Right lung (tissue), 5 donors: ENCODE measurements around the gene DEDD. TPM values are rescaled to one million over a fixed set of nuclear protein-coding genes. Genes with fewer than 3 reads are reported as not detected.
A peak's percentile ranks its signal among the peaks of the same experiment; 100 is the strongest.
"Not testable (repeated sequence)": the region's sequence is repeated elsewhere in the genome, so short reads cannot be mapped to it uniquely, and the experiment has no call there.

Experiments used
- DNase-seq, 2 donors: peaks; one replicate each; pipeline ENCODE4 v3.0.0-alpha.2; 2013
- polyA plus RNA-seq, 5 donors: library from polyadenylated mRNA; unstranded; fragments of 120-200 nt; gene quantifications; one replicate each; pipeline versions ENCODE4 v1.2.1 to v1.2.3, GENCODE V29; 2013; ENCODE audit warnings: inconsistent platforms in 1 of 5, low replicate concordance in 1 of 5; ENCODE audit not compliant: insufficient read length in 5 of 5, insufficient read depth in 1 of 5

DEDD gene
- polyA plus RNA-seq, 5 donors, result 49.2 to 56.6 (median 50.4) TPM

DNA sequence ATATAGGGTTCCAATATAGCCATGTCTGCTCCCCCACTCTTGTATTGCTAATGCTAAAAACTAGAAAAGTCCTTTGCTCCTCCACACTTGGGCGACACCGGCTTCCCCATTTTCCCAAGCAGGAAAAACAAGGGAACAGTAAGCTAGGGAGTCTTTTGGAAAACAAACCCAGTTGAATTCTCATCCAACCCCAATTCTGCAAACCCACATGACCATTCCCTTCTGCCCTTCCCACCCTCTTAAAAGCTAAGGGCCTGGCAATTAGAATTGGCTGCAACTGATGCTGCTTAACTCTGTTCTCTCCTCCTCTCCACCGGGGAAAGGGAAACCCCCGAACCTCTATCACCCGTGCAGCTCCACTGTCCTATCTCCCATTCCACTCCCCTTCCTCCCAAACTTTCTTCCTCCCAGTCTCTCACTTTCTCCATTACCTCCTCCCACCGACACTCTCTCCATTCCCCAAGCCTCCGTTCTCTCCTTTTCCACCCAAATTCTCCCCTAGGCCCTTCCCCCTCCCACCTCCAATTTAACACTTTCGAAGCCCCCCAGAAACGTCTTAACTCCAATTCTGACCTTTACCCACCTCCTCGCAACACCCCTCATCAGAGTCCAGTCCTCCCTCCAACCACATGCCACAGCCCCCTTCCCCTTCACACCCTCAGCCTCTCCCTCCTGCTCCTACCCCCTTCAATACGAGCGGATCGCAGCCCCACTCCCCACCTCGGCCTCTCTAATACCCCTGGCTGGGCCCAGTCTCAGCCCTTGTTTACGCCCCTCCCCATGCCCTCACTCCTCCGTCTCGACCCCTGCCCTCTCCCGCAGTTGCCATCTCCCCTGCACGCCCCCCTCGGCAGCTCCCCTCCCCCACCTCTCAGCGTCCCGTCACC lies 701 bp downstream of the DEDD start:
- DNase-seq, result peak in 1 of 2 donors; percentile 36

DNA sequence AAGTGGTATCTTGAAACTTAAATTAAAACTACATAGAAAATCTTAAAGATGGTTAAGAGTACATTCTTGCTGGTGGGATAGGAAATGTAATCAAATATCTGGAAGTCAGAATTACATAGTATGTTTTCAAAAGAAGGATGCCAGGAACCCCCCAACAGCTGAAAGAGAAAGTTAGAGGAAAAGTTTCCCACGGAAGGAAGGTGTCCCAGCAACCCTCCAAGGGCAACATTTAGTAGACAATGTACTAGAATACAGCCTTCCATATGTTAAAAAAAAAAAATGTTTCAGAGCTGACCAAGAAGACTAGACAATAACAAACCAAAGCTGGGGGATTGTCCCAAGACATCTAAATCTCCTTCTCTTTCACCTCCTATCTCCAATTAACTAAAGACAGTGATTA lies 2.2 kb downstream of the DEDD start:
- DNase-seq, result no peak

DNA sequence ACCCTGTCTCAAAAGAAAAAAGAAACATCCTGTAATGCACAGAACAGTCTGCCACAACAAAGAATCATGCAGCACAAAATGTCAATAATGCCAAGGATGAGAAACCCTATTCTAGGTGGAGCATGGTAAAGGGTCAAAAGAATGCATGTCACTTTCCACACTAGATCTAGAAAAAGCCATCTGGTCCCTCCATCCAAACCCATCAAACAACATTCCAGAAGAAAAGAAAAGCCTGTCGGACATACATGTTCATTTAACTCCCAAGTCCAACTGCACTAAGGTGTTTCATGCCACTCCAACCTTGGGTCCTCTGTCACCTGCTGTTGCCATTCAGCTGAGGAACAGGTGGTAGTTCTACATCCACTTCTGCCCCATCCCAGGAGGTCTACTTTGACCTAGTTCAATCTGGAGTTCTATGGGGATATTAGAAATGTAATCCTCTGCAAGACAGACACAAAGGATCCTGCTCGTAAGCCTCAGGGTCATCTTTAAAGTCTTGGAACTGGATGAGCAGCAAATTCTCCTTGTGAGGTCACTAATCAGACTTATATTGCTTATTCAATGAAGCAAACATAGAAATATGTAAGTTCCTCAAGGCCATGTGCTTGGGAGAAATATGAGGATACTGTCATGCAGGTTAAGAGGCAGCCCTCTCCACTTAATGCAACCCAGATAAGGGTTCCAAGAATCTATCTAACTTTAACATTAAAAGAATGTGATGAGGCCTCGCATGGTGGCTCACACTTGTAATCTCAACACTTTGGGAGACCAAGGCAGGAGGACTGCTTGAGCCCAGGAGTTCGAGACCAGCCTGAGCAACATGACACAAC lies 3.7 kb downstream of the DEDD start:
- no peak for DNase-seq

DNA sequence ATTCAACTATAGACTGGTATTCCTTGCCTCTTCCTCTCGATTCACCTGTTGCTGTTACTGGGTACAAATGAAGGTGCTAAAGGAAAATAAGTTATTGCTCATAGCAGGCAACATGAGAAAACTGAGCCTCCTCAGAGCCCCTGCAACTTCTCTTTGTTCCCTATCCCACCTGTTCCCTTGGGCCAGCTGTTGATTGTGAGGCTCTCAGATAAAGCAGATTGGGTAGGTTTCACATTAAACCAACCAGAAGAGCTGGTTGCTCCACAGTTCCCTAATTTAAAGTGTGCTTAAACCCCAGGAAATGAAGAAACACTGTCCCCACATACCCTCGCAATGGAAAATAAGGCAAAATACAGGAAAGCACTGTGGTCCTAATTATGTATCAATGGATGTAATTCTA lies 4.8 kb downstream of the DEDD start:
- DNase-seq, result no peak

DNA sequence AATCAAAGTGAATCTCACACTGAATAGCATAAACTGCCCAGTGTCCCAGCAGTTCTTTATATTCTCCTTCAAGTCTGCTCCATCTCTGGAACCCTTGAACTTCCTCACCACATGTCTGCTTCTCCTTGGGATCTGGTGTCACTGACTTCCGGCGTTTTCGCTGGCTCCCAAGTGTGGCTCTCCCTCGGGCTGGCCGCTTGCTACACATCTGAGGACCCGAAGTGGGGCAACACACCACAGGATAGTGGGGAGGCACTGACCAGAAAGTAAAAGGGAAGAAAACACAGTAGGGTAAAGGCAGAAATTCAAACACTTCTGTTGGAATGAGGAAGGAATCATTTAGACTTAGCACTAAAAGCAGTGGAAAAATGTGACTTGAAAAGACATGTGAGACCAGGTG lies 9.5 kb downstream of the DEDD start:
- no peak for DNase-seq

DNA sequence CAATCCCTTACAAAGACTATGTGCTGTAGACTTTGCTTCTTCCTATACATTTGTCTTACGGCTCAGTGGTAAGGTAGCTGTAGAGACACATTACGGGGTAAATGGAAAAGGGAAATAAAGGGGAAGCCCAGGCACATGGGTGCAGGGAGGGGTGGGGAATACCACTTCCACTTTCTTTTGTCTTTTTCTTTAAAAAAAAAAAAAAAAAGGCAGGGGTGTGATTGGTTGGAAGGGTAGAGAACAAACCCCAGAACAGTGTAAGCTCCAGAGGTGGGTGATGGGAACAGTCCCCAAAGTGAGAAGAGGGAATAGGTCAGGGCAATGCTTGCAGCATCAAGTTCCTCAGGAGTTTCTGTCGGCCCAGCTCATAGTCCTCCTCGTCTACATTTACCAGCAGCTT lies 10.6 kb downstream of the DEDD start:
- DNase-seq, result no peak

DNA sequence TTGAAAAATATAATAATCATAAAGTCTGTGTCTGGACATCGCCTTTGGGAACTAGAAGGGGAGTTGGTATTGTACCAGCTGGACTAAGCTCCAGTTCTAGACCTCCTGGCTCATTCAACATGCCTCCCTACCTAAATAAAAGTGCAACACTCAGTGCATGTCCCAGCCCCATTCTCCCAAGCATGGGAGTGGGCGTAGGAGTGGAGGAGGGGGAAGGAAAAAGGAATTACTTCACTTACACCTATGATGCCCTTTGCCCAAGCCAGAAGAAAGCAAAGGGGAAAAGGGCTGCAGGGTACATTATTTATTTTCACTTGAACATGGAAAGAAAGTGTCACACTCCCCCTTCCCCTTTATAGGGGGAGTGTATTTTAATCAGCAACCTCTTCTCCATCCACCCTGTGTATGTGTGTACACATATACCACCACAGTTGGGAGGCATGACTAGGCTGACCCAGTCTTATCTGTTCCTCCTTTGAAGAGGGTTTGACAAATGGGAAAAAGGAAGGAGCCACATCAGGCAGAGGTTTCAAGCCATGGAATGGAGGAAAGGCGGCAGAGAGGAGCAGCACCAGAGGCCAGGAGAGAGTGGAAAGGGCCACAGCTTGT lies 11.3 kb downstream of the DEDD start:
- no peak for DNase-seq

DNA sequence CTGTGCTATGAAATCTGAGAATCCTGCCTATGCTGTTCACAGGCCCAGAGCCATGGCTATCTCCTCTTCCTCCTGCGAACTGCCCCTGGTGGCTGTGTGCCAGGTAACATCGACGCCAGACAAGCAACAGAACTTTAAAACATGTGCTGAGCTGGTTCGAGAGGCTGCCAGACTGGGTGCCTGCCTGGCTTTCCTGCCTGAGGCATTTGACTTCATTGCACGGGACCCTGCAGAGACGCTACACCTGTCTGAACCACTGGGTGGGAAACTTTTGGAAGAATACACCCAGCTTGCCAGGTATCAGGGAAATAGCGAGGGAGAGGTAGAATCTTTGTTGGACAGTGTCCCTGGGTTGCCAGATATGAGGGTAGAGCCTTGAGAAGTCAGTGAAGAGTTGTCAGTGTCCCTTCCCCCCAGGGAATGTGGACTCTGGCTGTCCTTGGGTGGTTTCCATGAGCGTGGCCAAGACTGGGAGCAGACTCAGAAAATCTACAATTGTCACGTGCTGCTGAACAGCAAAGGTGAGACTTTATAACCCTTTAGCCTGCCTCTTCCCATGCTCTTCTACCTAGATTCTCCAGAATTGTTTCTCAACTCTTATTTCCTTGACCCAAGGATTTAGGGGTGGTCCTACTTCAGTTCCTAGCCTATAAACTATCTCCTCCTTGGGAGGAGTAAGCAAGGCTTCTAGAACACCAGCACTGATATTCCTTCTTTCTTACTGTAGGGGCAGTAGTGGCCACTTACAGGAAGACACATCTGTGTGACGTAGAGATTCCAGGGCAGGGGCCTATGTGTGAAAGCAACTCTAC lies 13.2 kb downstream of the DEDD start:
- no peak for DNase-seq

DNA sequence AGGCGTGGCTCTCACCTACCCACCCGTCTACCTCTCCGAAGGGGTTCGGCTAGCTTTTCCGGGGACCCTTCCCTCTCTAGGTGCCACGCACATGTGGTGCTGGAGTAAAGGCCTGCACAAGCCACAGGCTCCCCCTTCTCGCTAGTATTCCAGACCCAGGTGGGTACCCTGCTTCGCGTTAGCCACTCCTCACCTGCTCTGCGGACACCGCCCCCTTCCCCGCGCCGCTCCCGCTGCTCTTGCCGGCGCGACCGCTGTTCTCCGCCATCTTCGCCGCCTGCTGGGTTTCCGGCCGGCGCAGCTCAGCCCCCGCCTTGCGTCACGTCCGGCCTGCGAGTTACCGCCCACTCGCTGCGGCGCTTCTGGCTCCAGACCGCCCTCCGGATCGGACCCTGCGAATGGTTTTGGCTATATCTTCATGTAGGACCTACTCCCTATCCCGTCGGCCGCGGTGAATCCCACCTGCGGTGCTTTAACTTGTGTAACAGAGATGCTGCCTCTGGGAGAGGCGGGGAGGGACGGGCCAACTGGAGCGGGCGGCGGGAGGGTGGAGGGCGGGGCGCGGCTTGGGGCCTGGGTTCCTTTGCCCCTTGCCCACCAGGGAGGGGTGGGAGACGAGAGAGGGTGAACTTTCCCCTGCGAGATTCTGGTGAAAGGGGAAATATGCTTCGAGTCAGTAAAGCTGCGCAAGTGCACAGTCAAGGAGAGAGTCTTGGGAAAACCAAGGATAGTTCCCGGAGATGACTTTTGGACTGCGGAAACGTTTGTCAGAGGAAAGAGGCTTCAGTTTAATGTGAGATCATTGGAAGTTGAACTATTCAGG lies 14.5 kb downstream of the DEDD start, which contains the start of the genes NIT1 and PFDN2:
Gene NIT1 (plus strand): TSS at position 347 of the 823 bp plus-strand sequence. CDS start 72 bp downstream, at position 419.
Gene PFDN2 (minus strand): TSS at position 279 of the 823 bp plus-strand sequence. CDS start 11 bp downstream, at position 268.
- peak; percentile 87 to 89 for DNase-seq

DNA sequence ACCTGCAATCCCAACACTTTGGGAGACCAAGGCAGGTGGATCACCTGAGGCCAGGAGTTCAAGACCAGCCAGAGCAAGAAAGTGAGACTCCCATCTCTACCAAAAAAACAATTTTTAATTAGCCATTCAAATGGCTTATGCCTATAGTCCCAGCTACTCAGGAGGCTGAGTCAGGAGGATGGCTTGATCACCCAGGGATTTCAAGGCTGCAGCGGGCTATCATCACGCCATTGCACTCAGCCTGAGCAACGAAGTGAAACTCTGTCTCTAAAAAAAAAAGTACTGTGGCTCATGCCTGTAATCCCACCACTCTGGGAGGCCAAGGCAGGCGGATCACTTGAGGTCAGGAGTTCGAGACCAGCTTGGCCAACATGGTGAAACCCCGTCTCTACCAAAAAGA lies 16.5 kb downstream of the DEDD start:
- not testable (repeated sequence) for DNase-seq

DNA sequence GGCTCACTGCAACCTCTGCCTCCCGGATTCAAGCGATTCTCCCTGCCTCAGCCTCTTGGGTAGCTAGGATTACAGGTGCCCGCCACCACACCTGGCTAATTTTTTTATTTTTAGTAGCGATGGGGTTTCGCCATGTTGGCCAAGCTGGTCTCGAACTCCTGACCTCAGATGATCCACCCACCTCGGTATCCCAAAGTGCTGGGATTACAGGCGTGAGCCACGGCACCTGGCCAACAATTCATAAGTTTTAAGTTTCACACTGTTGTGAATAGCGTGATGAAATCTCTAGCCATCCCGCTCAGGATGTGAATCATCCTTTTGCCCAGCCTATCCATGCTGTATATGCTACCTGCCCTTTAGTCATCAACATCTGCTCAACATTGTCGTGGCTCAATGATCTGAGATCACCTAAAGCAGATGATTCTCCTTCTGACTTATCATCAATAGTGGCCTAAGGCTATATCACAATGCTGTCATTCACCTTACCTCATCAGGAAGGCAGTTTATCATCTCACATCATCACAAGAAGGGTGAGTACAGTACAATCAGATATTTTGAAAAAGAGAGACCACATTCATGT lies 17.2 kb downstream of the DEDD start:
- DNase-seq, result no peak

DNA sequence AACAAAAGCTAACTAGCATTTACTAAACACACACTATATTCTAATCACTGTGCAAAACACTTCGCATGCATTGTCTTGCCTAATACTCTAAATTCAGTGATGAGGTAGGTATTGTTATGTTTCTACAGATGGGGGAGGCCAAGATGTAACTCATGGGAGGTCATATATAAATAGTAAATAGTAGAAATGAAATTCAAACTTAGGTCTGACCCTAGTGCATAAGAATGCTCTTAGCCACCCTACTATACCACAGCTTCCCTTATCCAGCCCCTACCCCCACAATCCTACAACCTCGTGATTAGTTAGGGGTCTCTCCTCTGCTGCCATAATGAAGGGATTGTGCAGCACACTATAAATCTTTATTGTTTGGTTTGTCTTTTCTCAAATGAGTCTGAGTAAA lies 17.9 kb downstream of the DEDD start:
- no peak for DNase-seq

DNA sequence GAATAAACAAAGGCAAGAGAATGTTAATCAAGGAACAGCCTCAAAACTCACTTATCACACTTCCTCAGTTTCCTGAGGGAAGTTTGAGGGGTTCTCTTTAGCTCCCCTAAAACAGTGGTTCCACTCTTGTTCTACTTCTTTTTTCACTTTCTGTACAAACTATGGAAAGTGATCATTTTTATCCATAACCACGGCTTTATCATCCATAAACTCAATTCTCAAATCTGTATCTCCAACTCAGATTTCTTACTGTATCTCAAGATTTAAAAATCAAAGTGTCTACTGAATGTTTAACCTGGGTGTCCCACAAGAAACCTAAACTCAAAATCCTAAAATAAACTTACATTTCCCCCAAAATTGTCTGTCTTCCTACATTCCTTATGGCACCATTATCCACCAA lies 18.6 kb downstream of the DEDD start:
- DNase-seq, result no peak

DNA sequence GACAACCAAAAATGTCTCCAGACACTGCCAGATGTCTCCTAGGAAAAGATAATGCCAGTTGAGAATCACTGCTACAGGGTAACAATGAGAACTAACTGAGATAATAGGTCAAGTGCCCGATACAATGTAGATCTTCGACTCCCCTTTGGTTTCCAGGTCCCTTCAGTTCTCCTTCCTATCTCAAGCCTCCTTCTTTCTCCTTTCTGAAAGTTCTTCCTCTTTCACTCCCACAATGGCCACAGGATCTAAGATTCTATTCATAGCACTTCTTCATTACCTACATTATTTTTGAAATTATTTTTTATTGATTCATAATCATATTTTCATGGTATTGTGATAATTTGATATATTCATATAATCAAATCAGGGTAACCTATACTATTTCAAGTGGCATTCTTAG lies 20.9 kb downstream of the DEDD start:
- DNase-seq, result no peak

DNA sequence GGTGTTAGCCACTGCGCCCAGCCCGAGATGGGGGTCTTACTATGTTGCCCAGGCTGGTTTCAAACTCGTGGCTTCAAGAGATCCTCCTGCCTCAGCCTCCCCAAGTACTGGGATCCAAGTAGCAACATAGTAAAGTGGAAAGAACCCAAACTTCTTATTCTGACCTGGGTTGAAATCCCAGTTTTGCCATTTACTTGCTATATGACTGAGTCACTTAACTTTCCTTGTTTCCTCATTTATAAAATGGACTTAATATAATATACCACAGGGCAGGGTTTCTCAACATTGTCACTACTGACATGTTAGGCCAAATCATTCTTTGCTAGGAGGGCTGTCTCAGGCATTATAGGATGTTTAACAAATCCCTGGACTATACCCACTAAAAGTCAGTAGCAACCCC lies 21.4 kb downstream of the DEDD start:
- no peak for DNase-seq

DNA sequence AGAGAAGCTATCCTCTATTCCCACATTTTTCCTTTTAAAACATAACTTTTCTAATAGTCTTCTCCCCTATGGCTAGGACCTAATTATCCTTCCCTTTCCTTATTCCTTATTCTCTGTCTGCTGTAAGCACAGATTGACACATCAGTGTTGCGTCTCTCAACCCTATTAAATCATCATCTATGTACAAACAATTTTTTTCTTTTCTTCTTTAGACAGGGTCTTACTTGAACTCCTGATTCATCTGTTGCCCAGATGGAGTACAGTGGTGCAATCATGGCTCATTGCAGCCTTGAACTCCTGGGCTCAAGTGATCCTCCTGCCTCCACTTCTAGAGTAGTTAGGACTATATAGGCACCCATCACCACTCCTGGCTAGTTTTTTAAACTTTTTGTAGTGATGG lies 26.0 kb downstream of the DEDD start:
- no peak for DNase-seq

DNA sequence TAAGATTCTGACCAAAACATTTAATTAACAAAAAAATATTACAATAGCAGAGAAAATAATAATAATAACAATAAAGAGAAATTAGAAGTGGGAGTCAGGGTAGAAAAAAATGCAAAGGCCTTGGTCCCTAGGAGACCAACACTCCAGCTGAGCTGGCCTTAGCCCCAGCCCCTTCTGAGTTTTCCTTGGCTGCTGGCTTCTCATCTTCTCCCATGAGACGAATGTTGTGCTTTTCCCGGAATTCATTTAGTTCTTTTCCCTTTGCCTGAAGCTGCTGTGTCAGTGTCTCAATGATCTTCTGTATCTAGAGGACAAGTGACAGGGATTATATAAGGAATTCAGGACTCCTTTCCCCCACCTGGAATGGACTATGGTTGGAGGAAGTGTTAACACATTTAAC lies 31.9 kb downstream of the DEDD start:
- DNase-seq, result no peak

DNA sequence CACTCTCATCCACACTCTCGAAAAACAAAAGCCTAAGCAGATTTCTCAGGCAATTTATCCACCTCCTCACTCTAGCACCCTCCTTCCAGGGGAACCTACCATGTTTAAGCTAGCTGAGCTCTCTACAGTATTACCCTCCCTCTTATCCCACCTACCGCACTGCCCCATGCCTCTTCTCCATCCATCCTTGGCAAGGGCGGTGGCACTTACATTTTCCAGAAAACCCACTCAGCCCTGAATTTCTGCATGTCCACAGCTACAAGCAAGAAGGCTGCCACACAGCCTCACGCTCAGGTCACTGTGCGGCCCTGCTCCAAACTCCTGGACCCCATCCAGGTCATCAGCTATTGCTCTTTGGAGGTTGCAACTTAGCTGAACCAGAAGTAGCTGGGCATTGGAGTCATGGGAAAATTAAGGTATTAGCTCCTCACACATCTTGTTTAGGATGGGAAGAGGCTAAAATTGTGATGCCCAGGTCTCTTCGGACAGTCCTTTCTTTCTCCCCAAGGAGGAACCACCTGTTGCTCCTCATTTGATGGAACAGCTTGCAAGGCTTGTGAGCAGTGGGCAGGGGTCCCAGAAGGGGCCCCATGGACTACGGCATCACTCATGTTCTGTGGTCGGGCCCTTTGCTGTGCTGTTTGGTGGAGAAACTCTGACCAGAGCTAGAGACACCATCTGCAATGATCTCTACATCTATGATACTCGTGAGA lies 33.2 kb downstream of the DEDD start:
- DNase-seq, result no peak
